H1 (cell line): ENCODE results near the gene HOXB6. TPM values are rescaled to one million over a fixed set of nuclear protein-coding genes. Genes with fewer than 3 reads are reported as not detected.

ENCODE experiments used
- CTCF ChIA-PET: fragments of 300-600 bp; sonication (Branson Sonifier 250); formaldehyde crosslinking; loops from one replicate; lab custom pipeline; 2021; ENCODE audit not compliant: partially characterized antibody; lab: Charles Lee
- POLR2A ChIA-PET: fragments of 300-600 bp; sonication (Branson Sonifier 250); formaldehyde crosslinking; loops from one replicate; lab custom pipeline; 2021; ENCODE audit warnings: inconsistent platforms; ENCODE audit not compliant: partially characterized antibody; lab: Charles Lee
- DNase-seq, 2 experiments: peaks; one replicate each; pipeline versions ENCODE4 v3.0.0 to v3.0.0-alpha.2; 2010 to 2022; ENCODE audit warnings: low spot score in 2 of 2, low read depth in 1 of 2, mixed read lengths in 1 of 2
- FAIRE-seq: peaks from 2 replicates; lab custom pipeline; 2011; peaks lifted over from hg19 to GRCh38; lab: Jason Lieb, UNC
- H2AFZ ChIP-seq: 2 replicates; pipeline ENCODE4 v1.8.1; 2012; ENCODE audit warnings: low read length, inconsistent platforms
- H2AK5ac ChIP-seq: 2 replicates; pipeline ENCODE4 v1.6.1; 2013; ENCODE audit warnings: low read depth, low read length
- H2BK120ac ChIP-seq: replicated peaks from 2 replicates; pipeline ENCODE3; 2013; ENCODE audit warnings: low read depth, low read length, inconsistent platforms
- H2BK12ac ChIP-seq: 2 replicates; pipeline ENCODE4 v1.6.1; 2013; ENCODE audit warnings: low read depth, low read length
- H2BK15ac ChIP-seq: 2 replicates; pipeline ENCODE4 v1.6.1; 2013; ENCODE audit warnings: low read length
- H2BK20ac ChIP-seq: 2 replicates; pipeline ENCODE4 v1.6.1; 2013; ENCODE audit warnings: low read length
- H2BK5ac ChIP-seq: 2 replicates; pipeline ENCODE4 v1.6.1; 2013; ENCODE audit warnings: low read depth, low read length
- H3K14ac ChIP-seq: 2 replicates; pipeline ENCODE4 v1.6.1; 2013; ENCODE audit warnings: inconsistent platforms; ENCODE audit not compliant: insufficient read length
- H3K18ac ChIP-seq: 2 replicates; pipeline ENCODE4 v1.6.1; 2013; ENCODE audit warnings: low read length; ENCODE audit errors: extremely low read depth
- H3K23ac ChIP-seq: 2 replicates; pipeline ENCODE4 v1.6.1; 2013; ENCODE audit warnings: inconsistent platforms; ENCODE audit not compliant: insufficient read length
- H3K23me2 ChIP-seq: 2 replicates; pipeline ENCODE4 v1.6.1; 2013; ENCODE audit warnings: low read depth, low read length
- H3K27ac ChIP-seq: 2 replicates; pipeline ENCODE4 v1.6.1; 2011; ENCODE audit warnings: low read depth, low read length, inconsistent platforms
- H3K27me3 ChIP-seq, 4 experiments: replicated peaks in 1 of 4; 1 replicate in 1 of 4; 2 replicates in 3 of 4; pipeline versions ENCODE4 v1.6.1 to v1.8.1; 2011 to 2013; ENCODE audit warnings: low read length in 3 of 4, mild to moderate bottlenecking in 3 of 4, inconsistent platforms in 2 of 4, mixed read lengths in 2 of 4, moderate library complexity in 1 of 4; ENCODE audit not compliant: control insufficient read depth in 3 of 4, insufficient read depth in 3 of 4; ENCODE audit errors: extremely low read depth in 1 of 4
- H3K36me3 ChIP-seq, 4 experiments: 2 replicates each; pipeline versions ENCODE4 v1.6.1 to v1.8.1; 2011 to 2013; ENCODE audit warnings: mild to moderate bottlenecking in 4 of 4, low read length in 3 of 4, moderate library complexity in 2 of 4, control low read depth in 1 of 4, inconsistent platforms in 1 of 4; ENCODE audit not compliant: insufficient read depth in 4 of 4, control insufficient read depth in 2 of 4
- H3K4ac ChIP-seq: replicated peaks from 2 replicates; pipeline ENCODE3; 2013; ENCODE audit warnings: low read length, low read depth, mixed read lengths, inconsistent platforms; ENCODE audit not compliant: insufficient read length
- H3K4me1 ChIP-seq, 4 experiments: replicated peaks in 1 of 4; 1 replicate in 1 of 4; 2 replicates in 3 of 4; pipeline versions ENCODE4 v1.6.1 to v1.8.1; 2011 to 2013; ENCODE audit warnings: low read length in 3 of 4, inconsistent platforms in 2 of 4, mixed read lengths in 1 of 4; ENCODE audit not compliant: insufficient read depth in 4 of 4, control insufficient read depth in 3 of 4
- H3K4me2 ChIP-seq, 2 experiments: 2 replicates each; pipeline versions ENCODE4 v1.6.1 to v1.8.1; 2011 to 2013; ENCODE audit warnings: low read depth in 2 of 2, low read length in 2 of 2, control low read depth in 1 of 2, inconsistent platforms in 1 of 2, mild to moderate bottlenecking in 1 of 2; ENCODE audit not compliant: insufficient read depth in 1 of 2
- H3K4me3 ChIP-seq, 4 experiments: fragments of 200-600, 300-600 bp in 1 of 4; sonication (generic), shearing (Covaris generic), sonication (Bioruptor Twin) in 1 of 4; 2 replicates each; pipeline versions ENCODE4 v1.5.1 to v1.8.1; 2011 to 2016; ENCODE audit warnings: low read length in 4 of 4, low read depth in 3 of 4, control low read depth in 2 of 4, inconsistent platforms in 2 of 4, mild to moderate bottlenecking in 2 of 4, mixed read lengths in 1 of 4, moderate library complexity in 1 of 4; ENCODE audit not compliant: insufficient read depth in 2 of 4; ENCODE audit errors: extremely low read depth in 1 of 4
- H3K56ac ChIP-seq: replicated peaks from 2 replicates; pipeline ENCODE3; 2013; ENCODE audit warnings: low read depth, mild to moderate bottlenecking, mixed read lengths, low read length, inconsistent platforms; ENCODE audit not compliant: insufficient read length
- H3K79me1 ChIP-seq: 2 replicates; pipeline ENCODE4 v1.6.1; 2013; ENCODE audit warnings: low read depth, low read length, control low read depth
- H3K79me2 ChIP-seq, 2 experiments: 2 replicates each; pipeline versions ENCODE4 v1.6.1 to v1.8.1; 2012 to 2013; ENCODE audit warnings: low read length in 2 of 2, mild to moderate bottlenecking in 2 of 2, inconsistent platforms in 1 of 2; ENCODE audit not compliant: insufficient read depth in 2 of 2, control insufficient read depth in 1 of 2
- H3K9ac ChIP-seq, 4 experiments: replicated peaks in 1 of 4; 1 replicate in 1 of 4; 2 replicates in 3 of 4; pipeline versions ENCODE4 v1.6.1 to v1.8.1; 2011 to 2013; ENCODE audit warnings: low read depth in 3 of 4, low read length in 3 of 4, control low read depth in 2 of 4, mild to moderate bottlenecking in 2 of 4, moderate library complexity in 2 of 4, inconsistent platforms in 1 of 4; ENCODE audit errors: extremely low read depth in 1 of 4
- H3K9me3 ChIP-seq, 2 experiments: 2 replicates each; pipeline versions ENCODE4 v1.6.1 to v1.8.1; 2012 to 2013; ENCODE audit warnings: mild to moderate bottlenecking in 2 of 2, moderate library complexity in 2 of 2, control low read depth in 1 of 2, inconsistent platforms in 1 of 2, low read depth in 1 of 2, low read length in 1 of 2, mixed read lengths in 1 of 2; ENCODE audit not compliant: insufficient read depth in 2 of 2
- H4K20me1 ChIP-seq, 2 experiments: replicated peaks in 1 of 2; 2 replicates each; pipeline versions ENCODE3 to v1.8.1; 2011 to 2013; ENCODE audit warnings: inconsistent platforms in 2 of 2, low read length in 2 of 2, mild to moderate bottlenecking in 1 of 2; ENCODE audit not compliant: insufficient read depth in 2 of 2, control insufficient read depth in 1 of 2
- H4K5ac ChIP-seq: 2 replicates; pipeline ENCODE4 v1.6.1; 2013; ENCODE audit warnings: low read length, low read depth, mixed read lengths, inconsistent platforms; ENCODE audit not compliant: insufficient read length
- H4K8ac ChIP-seq: 2 replicates; pipeline ENCODE4 v1.8.0; 2013; ENCODE audit warnings: mild to moderate bottlenecking, moderate library complexity, low read length, inconsistent platforms; ENCODE audit not compliant: insufficient read depth; ENCODE audit errors: extremely low read depth
- H4K91ac ChIP-seq: replicated peaks from 2 replicates; pipeline ENCODE3; 2013; ENCODE audit warnings: low read length, mixed read lengths, inconsistent platforms; ENCODE audit not compliant: insufficient read length
- BACH1 ChIP-seq: IDR thresholded peaks from 2 replicates; pipeline ENCODE4 v1.6.1; 2012; ENCODE audit warnings: low read length, improper control_type of control experiment
- CBX5 ChIP-seq: fragments of 300-800, 300-1000 bp; sonication (generic); IDR thresholded peaks from 2 replicates; pipeline ENCODE4 v1.7.1; 2016; ENCODE audit warnings: antibody characterized with exemption, low read length, low read depth
- CBX8 ChIP-seq: fragments of 300-800, 300-1000 bp; sonication (generic); IDR thresholded peaks from 2 replicates; pipeline ENCODE4 v1.7.1; 2016; ENCODE audit warnings: low read depth, low read length, borderline replicate concordance
- CREB1 ChIP-seq: IDR thresholded peaks from 2 replicates; pipeline ENCODE4 v1.6.1; 2012; ENCODE audit warnings: inconsistent platforms
- EZH2 ChIP-seq: fragments of 200-600 bp; sonication (generic); IDR thresholded peaks from 2 replicates; pipeline ENCODE4 v1.7.1; 2012; ENCODE audit warnings: low read depth, mild to moderate bottlenecking, moderate library complexity, low read length, inconsistent platforms; ENCODE audit not compliant: severe bottlenecking
- HDAC2 ChIP-seq, 2 experiments: fragments of 300-600 bp in 1 of 2; sonication (generic) in 1 of 2; IDR thresholded peaks; 2 replicates each; pipeline ENCODE4 v1.6.1; 2011 to 2012; ENCODE audit warnings: low read depth in 2 of 2, low read length in 2 of 2, mild to moderate bottlenecking in 2 of 2, moderate library complexity in 2 of 2, borderline replicate concordance in 1 of 2, inconsistent platforms in 1 of 2
- RNF2 ChIP-seq: fragments of 200-900, 300-1000 bp; sonication (generic); IDR thresholded peaks from 2 replicates; pipeline ENCODE4 v1.7.1; 2016; ENCODE audit warnings: borderline replicate concordance, low read depth, mild to moderate bottlenecking, antibody characterized with exemption, low read length; ENCODE audit not compliant: poor library complexity, severe bottlenecking; ENCODE audit errors: missing control alignments
- SUZ12 ChIP-seq: fragments of 200-600 bp; sonication (generic); IDR thresholded peaks from 2 replicates; pipeline ENCODE4 v1.6.1; 2012; ENCODE audit warnings: mild to moderate bottlenecking, inconsistent platforms, low read length, moderate library complexity, mixed read lengths
- WGBS, 2 experiments: shearing (Covaris generic) in 1 of 2; methylation state at CpG; one replicate each; pipeline versions ENCODE4 v1.1.6 to v1.1.7; 2013 to 2015; ENCODE audit warnings: low lambda C conversion rate in 2 of 2, mixed read lengths in 2 of 2, inconsistent platforms in 1 of 2, low coverage in 1 of 2, missing lambda C conversion rate in 1 of 2; ENCODE audit not compliant: insufficient replicate concordance in 2 of 2, insufficient coverage in 1 of 2, insufficient read length in 1 of 2; ENCODE audit errors: extremely low coverage in 1 of 2, missing lambda C conversion rate in 1 of 2; 5-methylcytosine and 5-hydroxymethylcytosine counted together
- polyA plus RNA-seq, 7 experiments: library from polyadenylated mRNA; depleted of rRNA in 3 of 7; stranded (reverse) in 5 of 7; unstranded in 2 of 7; fragments of >200 nt in 5 of 7; fragments of 200-250 nt in 2 of 7; gene quantifications; 1 replicate in 5 of 7; 2 replicates in 1 of 7; 4 replicates in 1 of 7; pipeline versions ENCODE4 v1.2.1 to v1.2.3, GENCODE V29; 2011 to 2013; ENCODE audit warnings: missing spikeins in 2 of 7, mixed read lengths in 2 of 7
- total RNA-seq: library from RNA; stranded (reverse); fragmentation: NEBNext Ultra II Directional; extraction: Animal tissue kit (Norgen Biotek cat#: 25700); gene quantifications from 2 replicates; pipeline ENCODE4 v1.2.1, GENCODE V29; 2021

Gene HOXB6
- total and polyA plus RNA-seq, 2 of the 8 experiments (the other 6 are each of a cell fraction or from before 2014, with no cell fraction given) = not detected

DNA sequence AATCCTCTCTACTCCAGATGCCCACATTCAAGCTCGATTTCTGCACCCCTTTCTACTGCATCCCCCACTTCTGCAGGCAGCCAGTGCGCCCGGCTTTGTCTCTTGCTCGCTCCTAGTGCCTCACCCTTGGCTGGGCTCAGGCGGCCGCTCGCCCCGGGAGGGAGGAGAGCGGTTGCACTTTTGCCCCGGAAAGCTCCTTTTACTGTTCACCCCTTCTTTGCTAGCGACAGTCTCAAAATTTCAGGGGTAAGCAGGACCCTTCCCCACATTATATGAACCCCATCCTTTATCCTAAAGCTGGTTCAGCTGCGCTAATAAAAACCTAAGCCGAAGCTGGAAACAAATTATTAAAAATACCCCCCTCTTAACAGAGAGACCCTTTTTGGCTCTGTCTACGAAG is 12.2 kb downstream of the HOXB6 start:
- TF ChIP-seq EZH2 (peak; percentile 94), CREB1 (no peak), SUZ12 (peak; percentile 91; the same call in 1 of the 2 replicates), RNF2 (peak; percentile 53), CBX5 (no peak), BACH1 (no peak), HDAC2 (IDR thresholded peaks at IDR 0.05; ENCODE audit: borderline replicate concordance in 1 of 2, low read depth in 2 of 2, low read length in 2 of 2) (no peak), CBX8 (no peak)
- ChIA-PET CTCF (interaction anchor here (0.6 to 7.0 kb wide), 40 partner anchors 20 to 422 kb away, joined by 3 to 53 read pairs (median 5); partner anchors contain the start of genes HOXB1 and HOXB9), POLR2A (interaction anchor here (1.3 kb wide), 1 partner anchor 259 kb away, joined by 3 read pairs; no protein-coding TSS in a partner anchor)
- no peak overlapping the region for H2BK120ac ChIP-seq
- no peak overlapping the region for H3K4ac ChIP-seq
- no peaks in the 10 kb centered on the region for H3K79me1 ChIP-seq
- DNase-seq (no peak), FAIRE-seq (no peak)
- H3K56ac ChIP-seq = no peak overlapping the region
- H2BK5ac ChIP-seq = no peak overlapping the region
- H3K4me2 ChIP-seq = no peak overlapping the region
- no peak overlapping the region for H4K5ac ChIP-seq
- no peak overlapping the region for H2AFZ ChIP-seq
- no peak overlapping the region for H3K14ac ChIP-seq
- no peak overlapping the region for H2BK15ac ChIP-seq
- 21% methylated on average over 12 of the region's 14 CpGs; no CpG with 5 or more reads in 1 of the 2 experiments for WGBS, 2 experiments
- no peak overlapping the region for H2BK12ac ChIP-seq
- peaks cover 32 to 37% of the 10 kb centered on the region in 2 experiments for H4K20me1 ChIP-seq
- H3K9me3 ChIP-seq = no peaks in the 10 kb centered on the region; a peak in 1 of 4 replicates
- peaks cover 0 to 11% (median 3%) of the 10 kb centered on the region in 4 experiments; a peak in 5 of 7 replicates for H3K4me1 ChIP-seq
- no peak overlapping the region for H3K18ac ChIP-seq
- no peak overlapping the region for H2BK20ac ChIP-seq
- no peaks in the 10 kb centered on the region; the same call in 1 of the 2 replicates for H3K23me2 ChIP-seq
- H3K36me3 ChIP-seq = peaks cover 0 to 3% (median 0%) of the 10 kb centered on the region in 4 experiments; a peak in 1 of 8 replicates
- no peak overlapping the region for H3K27ac ChIP-seq
- H3K23ac ChIP-seq = no peak overlapping the region
- H2AK5ac ChIP-seq = no peak overlapping the region
- no peaks in the 10 kb centered on the region for H3K79me2 ChIP-seq
- H4K8ac ChIP-seq = no peak overlapping the region
- H3K9ac ChIP-seq = no peak overlapping the region
- H3K4me3 ChIP-seq = no peak overlapping the region
- H3K27me3 ChIP-seq = peaks cover 95 to 100% (median 99%) of the 10 kb centered on the region in 4 experiments
- H4K91ac ChIP-seq = no peak overlapping the region
